Brain pericyte (primary cell): ENCODE measurements around the gene CABP7.

Experiments used
- DNase-seq: peaks from one replicate; pipeline ENCODE4 v3.0.0-alpha.2; 2012; ENCODE audit warnings: low read depth, low spot score

CABP7 gene

DNA sequence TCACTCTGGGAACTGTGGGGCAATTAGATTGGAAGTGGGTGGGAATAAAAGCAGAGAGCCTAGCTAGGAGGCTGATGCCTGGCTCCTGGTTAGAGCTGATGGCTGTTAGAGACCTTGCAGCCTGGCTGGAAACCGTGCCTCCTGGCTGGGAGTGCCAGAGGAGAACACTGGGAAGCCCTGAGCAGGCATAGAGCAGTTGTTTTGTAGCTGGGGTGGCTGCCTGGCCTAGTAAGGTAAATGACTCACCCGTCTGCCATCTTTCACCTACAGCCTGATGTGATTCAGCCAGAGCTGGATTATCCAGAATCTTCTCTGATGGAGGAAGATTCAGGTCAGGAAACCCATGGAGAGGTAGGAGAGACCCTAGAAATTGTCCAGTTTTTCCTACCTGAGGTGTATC is 53.4 kb downstream of the CABP7 start:
- DNase-seq, result no peak

DNA sequence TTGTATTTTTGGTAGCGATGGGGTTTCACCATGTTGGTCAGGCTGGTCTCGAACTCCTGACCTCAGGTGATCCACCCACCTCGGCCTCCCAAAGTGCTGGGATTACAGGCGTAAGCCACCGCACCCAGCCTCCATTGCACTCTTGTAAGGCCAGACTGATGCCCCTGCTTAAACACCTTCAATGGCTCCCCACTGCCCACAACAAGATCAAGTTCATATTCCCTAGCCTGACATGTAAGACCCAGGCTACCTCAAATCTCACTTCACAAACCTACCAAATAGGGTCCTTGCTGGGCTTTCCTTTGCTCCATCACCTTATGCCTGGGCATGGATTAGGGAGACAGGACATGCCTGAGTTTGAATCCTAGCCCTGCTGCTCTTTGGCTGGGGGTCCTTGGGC is 60.4 kb downstream of the CABP7 start:
- no peak for DNase-seq

DNA sequence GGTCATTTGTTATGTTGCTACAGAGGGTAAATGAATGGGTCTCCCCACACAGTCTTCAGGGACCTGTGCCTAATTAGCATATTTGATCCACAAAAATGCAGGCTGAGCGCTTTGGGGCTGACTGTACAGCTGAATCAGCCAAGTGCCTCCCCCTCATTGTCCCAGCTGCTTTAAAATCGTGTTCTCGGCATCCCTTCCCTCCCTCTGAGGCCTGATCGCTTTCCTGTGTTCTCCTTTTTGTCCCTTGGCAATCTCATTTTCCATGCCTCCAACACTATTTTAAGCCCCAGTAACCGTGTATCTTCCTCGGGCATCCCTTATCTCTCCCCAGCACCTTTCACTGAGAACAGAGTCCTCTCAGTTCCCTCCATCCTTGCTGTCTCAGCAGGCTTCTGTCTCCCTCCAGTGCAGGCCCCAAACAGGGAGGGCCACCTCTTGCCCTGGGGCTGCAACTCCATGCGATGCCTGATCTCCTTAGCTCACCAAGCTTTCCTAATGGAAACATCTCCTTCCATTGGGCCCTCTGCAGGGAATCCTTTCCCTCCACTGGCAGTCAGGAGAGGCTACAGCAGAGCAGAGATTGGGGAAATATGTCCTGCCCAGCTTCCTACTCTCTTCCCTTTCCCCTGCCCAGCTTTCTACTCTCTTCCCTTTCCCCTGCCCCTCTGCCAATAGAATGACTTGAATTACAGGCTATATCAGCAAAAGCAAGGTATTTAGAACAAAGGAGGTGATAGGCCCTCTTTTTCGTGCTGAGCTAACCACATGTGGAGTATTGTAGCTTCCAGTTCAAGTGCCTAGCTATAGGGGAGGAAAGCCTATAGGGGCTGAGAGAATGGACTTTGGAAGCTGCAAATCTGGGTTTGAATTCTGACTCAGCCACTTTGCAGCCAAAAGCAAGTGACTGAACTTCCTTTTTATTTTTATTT is 61.2 kb downstream of the CABP7 start:
- DNase-seq, result no peak
